SK-N-DZ (cell line): ENCODE measurements around the gene WDR33.
"Not testable (repeated sequence)": the region's sequence is repeated elsewhere in the genome, so short reads cannot be mapped to it uniquely, and the experiment has no call there.

Experiments used
- DNase-seq: peaks from one replicate; pipeline ENCODE4 v3.0.0-alpha.2; 2015; ENCODE audit warnings: low spot score

WDR33 gene

DNA sequence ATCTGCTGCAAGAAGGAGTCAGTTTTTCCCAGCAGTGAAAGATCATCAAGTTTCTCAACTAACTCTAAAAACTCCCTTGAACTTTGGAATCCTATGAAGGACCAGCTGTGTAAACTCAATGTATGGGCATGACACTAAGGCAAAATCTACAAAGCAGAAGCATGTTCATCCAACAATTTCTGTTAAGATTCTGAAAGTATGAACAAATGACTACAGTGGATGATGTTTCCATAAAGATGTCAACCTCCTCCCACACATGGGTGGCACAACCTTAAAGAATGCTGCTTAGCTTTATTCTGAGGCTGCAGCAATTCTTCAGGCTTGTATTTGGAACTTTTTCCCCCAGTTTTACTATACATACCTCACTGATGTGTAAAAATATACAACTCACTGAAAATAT is 47.2 kb downstream of the WDR33 start:
- DNase-seq, result no peak

DNA sequence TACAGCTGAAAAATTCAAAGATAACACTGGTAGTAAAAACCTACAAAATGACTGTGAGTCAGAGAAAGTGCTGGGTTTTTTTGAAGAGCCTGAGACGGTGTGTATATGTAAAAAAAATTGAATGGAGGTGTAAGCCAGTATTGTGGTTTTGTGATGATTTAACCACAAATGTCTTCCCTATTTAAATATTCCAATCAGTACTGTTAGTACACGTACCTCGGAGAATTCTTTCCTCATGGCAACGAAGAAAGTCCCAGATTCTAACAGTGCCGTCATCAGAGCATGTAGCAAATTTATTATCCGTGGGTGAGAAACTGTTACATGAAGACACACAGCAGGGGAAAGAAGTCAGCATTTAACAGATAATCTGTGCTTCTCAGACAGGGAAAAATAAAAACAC is 48.1 kb downstream of the WDR33 start:
- no peak for DNase-seq

DNA sequence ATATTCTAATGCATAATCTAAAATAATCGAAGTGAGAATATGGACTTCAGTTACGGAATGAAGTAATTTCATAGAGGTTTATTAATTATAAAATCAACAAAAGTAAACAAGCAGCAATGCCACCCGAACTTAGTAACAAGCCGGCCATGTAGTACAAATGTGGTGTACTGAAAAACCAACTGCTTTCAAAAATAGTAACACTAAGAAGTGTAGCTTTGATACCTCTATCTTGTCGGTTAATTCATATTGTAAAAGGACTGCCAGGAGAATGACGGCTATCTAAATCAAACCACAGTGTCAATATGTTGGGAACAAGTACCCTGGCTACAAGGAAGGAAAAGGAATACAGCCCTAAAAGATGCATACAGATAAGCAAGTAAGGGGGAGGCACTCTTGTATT is 48.5 kb downstream of the WDR33 start:
- DNase-seq, result no peak

DNA sequence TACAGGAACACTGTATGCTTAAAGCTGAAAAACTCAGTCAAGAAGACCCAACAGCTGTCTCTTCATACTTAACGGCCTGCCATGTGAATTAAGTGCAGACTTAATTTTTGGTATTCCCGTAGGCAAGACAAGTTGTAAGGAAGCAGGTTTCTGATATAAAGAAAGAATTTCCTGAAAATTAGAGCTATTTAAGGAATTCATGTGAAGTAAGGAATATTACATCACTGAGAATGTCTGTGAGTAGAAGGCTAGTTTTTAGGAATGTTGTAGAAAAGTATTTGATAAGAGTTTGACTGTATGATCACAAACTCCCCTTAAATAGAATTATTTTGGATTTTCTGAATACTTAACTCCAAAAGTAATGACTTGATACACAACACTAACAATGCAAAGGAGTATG is 51.0 kb downstream of the WDR33 start:
- DNase-seq, result no peak

DNA sequence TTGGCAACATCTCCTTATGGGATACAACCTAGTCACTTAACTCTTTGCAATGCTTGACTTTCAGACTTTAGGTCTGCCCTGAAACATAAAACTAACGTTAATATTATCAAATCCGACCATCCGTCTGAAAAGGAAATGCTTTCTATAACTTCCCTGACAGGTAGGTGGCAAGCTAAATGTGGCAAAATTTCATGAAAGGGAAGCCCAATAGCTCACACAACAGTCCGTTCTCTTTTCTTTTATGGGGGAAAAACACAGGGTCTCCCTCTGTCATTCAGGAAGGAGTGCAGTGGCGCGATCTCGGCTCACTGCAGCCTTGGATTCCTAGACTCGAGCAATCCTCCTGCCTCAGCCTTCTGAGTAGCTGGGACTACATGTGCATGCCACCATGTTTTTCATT is 56.8 kb downstream of the WDR33 start:
- DNase-seq, result no peak

DNA sequence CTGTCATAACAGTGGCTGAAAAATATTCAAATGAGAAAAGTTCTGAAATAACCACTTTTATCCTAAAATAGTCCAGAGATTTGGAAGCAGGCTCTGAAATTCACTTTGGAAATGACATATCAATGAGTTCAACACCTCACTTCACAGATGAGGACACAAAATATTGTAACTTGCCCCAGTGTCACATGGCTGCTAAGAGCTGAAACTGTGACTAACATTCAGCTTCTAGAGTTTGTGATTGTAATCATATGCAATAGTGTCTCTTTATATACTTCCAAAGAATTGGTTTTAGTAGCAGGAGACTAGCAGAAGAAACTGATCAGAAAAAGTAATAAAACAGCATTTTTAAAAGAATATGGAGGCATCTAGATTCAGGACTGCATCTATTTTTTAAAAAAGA is 57.6 kb downstream of the WDR33 start:
- DNase-seq, result no peak

DNA sequence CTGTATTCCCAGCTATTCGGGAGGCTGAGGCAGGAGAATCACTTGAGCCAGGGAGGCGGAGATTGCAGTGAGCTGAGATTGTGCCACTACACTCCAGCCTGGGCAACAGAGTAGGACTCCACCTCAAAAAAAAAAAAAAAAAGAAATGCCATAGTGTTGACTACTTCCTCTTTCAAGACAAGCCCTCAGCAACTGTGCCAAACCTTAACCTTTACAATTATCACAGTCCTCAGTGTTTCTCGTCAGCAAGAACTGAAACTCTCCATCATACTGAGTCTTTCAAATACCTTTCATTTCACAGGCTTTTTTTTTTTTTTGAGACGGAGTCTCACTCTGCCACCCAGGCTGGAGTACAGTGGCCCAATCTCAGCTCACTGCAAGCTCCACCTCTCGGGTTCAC is 61.4 kb downstream of the WDR33 start:
- not testable (repeated sequence) for DNase-seq

DNA sequence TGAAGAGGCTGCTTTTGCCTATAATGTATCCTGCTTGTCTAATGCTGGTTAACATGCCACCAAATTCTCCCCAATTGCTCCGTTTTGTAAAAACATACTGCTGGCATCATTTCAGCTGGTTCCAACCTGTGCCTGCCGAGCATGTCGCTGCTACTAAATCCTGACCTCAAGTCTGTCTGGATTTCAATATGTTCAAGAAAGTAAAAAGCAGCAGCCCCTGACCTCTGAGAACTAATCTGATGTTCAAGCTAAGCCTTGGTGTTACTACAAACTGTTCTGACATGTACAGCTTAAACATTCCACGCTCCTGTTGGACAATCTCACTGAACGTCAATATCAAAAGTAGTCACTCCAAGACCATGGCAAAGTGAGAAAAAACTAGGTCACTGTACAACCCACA is 63.4 kb downstream of the WDR33 start:
- no peak for DNase-seq

DNA sequence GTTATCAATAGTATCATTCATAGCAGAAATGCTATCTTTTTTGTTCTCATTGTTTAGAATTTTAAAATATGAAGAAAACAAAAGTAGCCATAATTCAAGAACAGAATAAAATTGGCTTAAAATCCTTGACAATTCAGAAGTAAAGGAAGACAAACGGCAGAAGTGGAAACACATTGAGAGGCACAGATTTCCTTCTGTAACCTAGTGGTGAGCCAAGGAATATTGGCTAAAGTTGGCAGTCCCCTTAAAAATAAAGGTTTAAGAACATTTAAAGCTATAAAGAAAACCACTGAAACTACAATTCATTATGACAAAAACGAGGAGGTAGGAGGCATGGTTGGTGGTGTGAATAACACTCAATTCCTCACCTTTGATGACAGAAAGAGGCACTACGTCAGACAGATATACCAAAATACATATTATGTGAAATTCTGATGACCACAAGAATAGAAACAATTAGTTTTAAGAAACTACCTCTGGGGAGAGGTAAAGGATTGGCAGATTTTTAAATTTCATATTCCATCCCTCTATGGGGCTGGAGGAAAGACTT is 67.4 kb downstream of the WDR33 start:
- no peak for DNase-seq

DNA sequence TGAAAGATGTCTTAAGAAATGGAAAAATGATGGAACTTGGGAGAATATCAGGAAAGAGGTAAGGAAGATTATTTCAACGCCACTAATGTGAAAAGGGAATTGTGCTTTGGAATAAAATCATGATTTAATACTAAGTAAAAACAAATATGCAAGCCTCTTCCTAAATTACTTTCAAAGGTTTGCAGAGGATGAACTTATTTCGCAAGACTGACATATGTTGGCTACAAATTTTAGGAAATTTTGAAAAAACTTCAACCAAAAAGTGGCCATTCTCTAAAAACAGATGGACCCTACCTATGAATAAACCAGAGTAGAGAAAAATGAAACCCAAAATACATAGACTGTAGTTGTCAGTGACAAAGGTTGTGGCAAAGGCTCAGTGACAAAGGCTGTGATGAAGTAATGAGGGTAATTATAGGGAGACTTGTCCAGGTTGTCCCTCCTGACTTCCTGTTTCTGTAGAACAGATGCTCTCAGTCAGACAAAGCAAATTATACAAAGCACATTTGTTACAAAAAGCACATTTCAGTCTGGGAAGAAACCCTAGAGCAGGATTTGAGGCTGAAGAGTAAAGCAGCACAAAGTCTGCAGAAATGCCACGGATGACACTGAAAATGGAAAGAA is 70.2 kb downstream of the WDR33 start:
- DNase-seq, result no peak

DNA sequence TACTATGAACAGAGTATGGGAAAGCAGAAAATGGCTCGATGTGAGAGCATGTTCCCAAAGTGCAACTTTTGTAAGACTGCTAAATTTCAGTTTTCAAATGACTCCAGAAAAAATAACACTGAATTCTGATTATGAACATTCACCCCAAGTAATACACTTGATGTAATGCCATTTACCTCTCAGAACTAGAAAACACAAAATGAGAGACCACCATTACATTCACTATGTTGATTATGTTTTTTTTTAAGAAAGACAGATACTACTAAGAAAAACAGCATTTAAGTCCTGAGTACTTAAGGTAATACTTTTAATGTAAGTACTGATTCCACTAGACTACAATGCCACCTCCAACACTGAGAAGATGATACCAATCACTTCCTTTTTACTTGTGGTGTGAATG is 71.2 kb downstream of the WDR33 start:
- DNase-seq, result no peak

DNA sequence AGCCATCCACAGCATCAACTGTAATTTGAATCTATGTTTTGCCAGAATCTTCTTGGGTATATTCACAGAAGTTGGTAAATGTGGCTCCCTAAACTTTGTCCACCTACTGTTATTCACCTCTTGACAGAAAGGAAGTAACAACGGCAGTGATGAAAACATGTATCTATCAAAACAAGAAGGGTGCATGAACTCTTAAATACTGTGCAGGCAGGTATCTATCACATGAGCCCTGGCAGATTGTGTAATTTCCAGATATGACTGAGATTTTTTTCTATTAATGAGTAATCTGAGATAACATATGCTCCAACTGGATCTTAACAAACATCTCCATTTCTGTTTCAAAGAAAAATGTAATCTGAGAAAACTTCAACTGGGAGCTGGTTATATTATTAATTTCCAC is 73.1 kb downstream of the WDR33 start:
- DNase-seq, result no peak

DNA sequence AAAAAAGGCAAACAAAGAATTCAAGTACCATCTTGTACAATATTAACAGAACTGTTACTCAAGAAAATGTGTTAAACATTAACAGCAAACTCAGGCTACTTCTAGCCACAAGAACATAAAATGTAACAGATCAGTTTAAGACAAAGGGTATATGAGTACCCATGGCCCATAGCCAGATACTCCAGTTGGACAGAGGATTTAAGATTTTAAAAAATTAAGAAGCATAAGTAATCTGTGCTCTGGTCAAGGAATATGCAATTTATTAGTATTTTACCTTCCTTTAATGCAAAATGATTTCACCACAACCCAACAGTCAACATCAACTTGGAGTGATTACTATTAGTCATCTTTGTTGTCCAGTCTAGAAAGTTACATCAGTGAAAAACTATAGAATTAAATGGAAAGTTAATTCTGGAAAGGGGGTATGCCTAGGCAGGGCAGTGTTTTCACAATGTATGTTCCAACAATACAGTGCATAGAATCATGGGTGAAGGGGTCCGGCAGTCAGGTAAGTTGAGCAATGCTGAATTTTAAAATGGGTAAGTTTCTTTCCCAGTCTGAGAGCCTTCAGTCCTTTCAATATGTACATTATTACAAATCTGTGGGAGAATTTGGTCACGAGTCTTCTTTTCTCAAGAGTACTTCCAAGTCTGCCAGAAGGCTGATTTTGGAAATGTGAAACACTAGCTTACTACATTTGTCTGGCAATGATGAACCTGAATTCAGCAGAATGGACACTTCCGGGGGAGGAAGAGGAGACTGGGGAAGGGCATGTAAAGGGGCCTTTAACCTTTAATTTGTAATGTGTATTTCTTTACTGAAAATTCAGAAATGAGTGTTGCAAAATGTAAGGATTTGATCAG is 75.2 kb downstream of the WDR33 start:
- DNase-seq, result no peak

DNA sequence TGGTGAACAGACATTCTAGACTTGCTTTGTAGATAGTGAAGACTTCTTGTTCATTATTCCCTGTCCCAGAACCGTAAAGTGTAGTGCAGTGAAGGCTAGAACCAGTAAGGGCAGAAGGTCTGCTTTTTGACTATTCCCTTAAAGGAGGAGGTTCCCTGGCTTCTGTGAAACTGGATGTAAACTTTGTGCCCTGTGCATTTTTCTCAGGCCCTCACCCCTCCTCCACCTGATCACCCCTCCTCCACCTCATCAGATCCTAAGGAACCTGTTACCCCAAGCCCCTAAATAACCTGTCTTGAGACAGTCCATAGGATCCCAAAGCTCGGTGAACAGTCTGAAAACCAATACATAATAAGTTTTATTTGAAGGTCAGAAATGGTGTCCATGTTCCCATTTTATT is 75.9 kb downstream of the WDR33 start:
- no peak for DNase-seq

DNA sequence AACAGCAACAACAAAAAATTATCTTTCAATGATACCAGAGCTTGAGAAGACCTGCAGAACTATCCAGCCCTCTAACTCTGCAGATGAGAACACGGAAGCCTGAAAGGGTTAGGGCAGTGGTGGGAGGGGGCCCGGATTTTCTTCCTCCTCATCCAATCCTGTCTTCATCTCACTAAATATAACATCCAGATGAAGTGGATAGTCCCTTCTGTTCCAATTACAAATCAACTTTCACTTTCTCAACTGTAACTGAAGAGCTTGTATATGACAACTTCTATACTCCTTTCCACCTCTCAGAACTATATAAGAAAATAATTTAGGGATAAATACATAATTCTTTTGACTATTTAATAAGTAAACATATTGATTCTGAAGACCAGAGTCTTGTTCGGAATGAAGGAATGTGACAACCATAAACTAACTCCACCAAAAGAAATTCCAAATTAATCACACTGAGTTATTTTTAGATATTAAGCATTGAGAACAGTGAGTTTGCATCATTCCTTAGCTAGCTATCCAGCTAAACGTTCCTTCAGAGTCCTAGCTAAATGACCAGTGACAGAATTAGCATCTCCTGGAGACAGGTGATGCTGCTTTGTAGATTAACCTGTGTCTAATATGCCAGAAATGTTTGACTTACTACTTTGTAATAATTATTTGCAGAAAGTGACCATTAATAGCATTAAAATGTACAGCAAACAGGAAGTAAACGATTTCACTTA is 77.0 kb downstream of the WDR33 start:
- no peak for DNase-seq

DNA sequence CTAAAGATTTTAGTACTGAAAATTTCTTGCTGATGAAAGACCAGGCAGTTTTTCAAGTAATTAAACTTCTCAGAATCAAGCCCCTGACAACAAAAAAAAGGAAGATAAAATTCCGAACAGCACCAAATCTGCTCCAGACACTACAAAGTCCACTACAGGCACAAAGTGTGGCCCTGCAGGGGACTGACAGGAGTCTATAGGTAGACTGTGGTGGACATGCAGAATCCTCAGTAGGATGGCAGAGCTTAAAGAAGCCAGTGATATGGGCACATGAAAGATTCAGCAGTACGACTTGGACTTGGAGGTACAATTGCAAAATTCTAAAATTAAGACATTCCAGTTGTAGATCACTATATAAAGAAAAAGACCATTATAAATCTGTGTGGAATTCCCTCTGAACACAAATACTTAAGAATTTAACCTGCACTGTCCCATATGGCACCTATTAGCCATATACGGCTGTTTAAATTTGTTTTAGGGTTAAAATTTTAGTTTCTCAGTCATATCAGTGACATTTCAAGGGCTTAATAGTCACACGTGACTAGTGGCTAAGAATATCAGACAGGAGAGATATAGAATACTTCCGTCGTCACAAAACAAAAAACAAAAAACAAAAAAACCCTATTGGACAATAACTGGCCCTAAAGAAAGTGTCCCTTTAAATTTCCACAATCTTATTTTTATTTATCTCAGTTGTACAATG is 77.7 kb downstream of the WDR33 start:
- DNase-seq, result no peak

DNA sequence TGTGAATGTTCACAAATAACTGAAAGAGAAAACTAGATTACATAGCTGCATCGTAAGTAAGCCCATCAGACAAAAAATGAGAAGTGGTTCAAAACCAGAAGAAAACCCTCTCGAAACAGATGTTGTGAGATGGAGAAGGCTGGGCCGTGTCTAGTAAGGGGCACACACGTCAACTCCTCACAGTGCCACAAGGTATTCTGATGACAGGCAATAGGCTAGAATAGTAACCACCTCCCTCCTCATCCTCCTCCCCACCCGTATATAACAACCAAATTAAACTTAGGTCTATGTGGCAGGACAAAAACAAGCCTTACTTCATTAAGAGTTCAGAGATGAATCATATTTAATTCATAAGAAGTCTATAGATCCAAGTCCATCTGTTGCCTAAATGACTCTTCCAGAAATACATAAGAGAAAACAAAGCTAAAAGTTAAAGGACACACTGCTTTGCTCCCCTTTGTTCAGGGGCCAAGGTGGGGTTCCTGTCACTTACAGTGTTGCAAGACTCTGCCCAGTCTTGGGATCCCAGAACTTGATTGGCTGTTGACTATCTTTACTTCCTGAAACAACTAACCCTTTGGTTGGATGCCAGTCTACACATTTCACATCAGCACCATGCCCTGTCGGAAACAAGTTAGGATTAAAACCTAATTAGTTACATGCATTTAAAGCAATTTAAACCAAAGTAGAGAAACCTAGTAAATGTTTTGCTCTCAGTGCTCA is 84.7 kb downstream of the WDR33 start:
- DNase-seq, result no peak

DNA sequence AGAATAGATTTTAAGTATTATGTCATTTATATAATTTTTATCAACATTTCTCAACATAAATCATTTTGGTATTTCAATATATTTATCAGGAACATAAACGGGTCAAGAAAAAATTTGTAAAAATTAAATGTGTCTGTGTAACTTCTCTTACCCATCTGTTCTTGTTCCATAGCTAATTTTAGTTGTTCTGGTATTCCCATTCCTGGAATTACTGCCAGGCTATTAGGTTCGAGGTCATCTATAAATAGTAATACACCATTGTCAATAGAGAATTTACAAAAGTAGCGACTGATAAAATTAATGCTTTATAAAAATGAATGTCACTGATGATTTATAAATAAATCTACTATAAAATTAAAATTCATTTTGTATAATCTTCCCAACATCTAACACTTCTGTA is 88.2 kb downstream of the WDR33 start:
- DNase-seq, result no peak

DNA sequence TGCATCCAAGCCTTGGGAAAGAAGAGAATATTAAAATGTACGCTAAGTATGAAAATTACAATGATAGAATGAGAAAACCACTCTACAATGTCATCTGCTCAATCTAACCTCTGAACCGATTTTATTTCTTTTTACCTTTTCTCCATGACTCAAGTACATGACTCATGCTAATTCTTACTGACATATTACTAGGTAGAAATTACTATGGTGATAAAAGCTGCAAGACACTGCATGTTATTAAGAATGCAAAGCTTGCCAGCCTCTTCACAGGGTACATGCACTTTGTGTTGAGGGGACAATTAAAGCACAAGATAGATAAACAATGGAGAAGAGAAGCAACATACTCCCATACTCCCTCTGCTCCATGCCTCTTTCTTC is 89.0 kb downstream of the WDR33 start:
- no peak for DNase-seq

DNA sequence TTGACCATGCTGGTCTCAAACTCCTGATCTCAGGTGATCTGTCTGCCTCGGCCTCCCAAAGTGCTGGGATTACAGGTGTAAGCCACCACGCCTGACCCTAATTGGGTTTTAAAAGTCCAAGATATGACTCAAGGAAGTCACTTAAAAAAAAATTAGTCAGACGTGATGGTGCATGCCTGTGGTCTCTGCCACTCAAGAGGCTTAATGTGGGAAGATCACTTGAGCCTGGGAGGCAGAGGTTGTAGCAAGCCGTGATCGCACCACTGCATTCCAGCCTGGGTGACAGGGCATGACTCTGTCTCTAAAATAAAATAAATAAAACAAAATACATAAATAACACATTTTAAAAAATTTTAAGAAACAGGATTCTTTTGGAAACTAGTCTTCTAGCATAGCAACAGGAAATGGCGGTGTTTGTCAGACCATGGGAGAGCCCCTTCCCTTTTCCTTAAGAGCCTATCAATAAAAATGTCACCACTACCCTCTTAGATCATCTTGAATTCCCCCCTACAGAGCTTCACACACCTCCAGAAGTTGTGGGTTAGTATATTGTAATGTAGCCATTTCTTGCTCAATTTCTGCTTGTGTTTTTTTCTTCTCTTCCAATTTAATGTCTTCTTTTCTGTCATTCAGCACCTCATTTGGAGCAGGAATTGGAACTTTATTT is 89.5 kb downstream of the WDR33 start:
- DNase-seq, result no peak
